SK-N-SH treated with all-trans-retinoic acid at 6 μM for 48 hours (cell line): ENCODE measurements around the gene BMPR1B.

Experiments
- ATAC-seq: fragments of 200-7000 bp; cut with Tn5 transposase; 3 replicates; pipeline ENCODE4 v1.9.1; 2020; ENCODE audit warnings: mild to moderate bottlenecking, moderate library complexity
- ARNTL ChIP-seq: fragments of 450-650 bp; formaldehyde crosslinking; IDR thresholded peaks from 2 replicates; pipeline ENCODE4 v1.5.0; 2020; ENCODE audit warnings: low read depth, mild to moderate bottlenecking, moderate library complexity, borderline replicate concordance
- CSDC2 ChIP-seq: fragments of 250-450 bp; sonication (Bioruptor Pico); IDR thresholded peaks from 2 replicates; pipeline ENCODE4 v1.5.0; 2020; ENCODE audit warnings: mild to moderate bottlenecking, moderate library complexity
- CSRNP3 ChIP-seq: fragments of 250-450 bp; sonication (Bioruptor Pico); IDR thresholded peaks from 2 replicates; pipeline ENCODE4 v1.5.1; 2021; ENCODE audit warnings: mild to moderate bottlenecking, moderate library complexity
- ESRRG ChIP-seq: fragments of 250-450 bp; sonication (Bioruptor Pico); IDR thresholded peaks from 2 replicates; pipeline ENCODE4 v1.6.1; 2021; ENCODE audit warnings: mild to moderate bottlenecking
- GLIS3 ChIP-seq: fragments of 250-450 bp; sonication (Bioruptor Pico); IDR thresholded peaks from 2 replicates; pipeline ENCODE4 v1.5.0; 2020; ENCODE audit warnings: mild to moderate bottlenecking, moderate library complexity
- ISL1 ChIP-seq: fragments of 250-450 bp; sonication (Bioruptor Pico); IDR thresholded peaks from 2 replicates; pipeline ENCODE4 v2.1.2; 2022; ENCODE audit warnings: mild to moderate bottlenecking, moderate library complexity
- OSR1 ChIP-seq: fragments of 250-450 bp; sonication (Bioruptor Pico); IDR thresholded peaks from 2 replicates; pipeline ENCODE4 v1.8.0; 2022; ENCODE audit warnings: moderate library complexity, mild to moderate bottlenecking, inconsistent platforms
- POU6F1 ChIP-seq: fragments of 250-450 bp; sonication (Bioruptor Pico); IDR thresholded peaks from 2 replicates; pipeline ENCODE4 v1.8.0; 2021; ENCODE audit warnings: low read depth, mild to moderate bottlenecking, moderate library complexity, borderline replicate concordance
- RARB ChIP-seq: fragments of 250-450 bp; sonication (Bioruptor Pico); IDR thresholded peaks from 2 replicates; pipeline ENCODE4 v1.8.0; 2021; ENCODE audit warnings: mild to moderate bottlenecking, moderate library complexity
- TCF4 ChIP-seq: fragments of 250-450 bp; sonication (Bioruptor Pico); IDR thresholded peaks from 2 replicates; pipeline ENCODE4 v1.8.0; 2021; ENCODE audit warnings: mild to moderate bottlenecking, moderate library complexity, borderline replicate concordance
- TOX ChIP-seq: fragments of 250-450 bp; sonication (Bioruptor Pico); IDR thresholded peaks from 2 replicates; pipeline ENCODE4 v1.8.0; 2021; ENCODE audit warnings: mild to moderate bottlenecking, moderate library complexity, borderline replicate concordance
- ZC3H10 ChIP-seq: fragments of 250-450 bp; sonication (Bioruptor Pico); IDR thresholded peaks from 2 replicates; pipeline ENCODE4 v1.5.1; 2021; ENCODE audit warnings: mild to moderate bottlenecking, moderate library complexity
- ZFP30 ChIP-seq: fragments of 450-650 bp; formaldehyde crosslinking; IDR thresholded peaks from 2 replicates; pipeline ENCODE4 v1.5.0; 2022; ENCODE audit warnings: mild to moderate bottlenecking, moderate library complexity
- ZNF70 ChIP-seq: fragments of 450-650 bp; formaldehyde crosslinking; IDR thresholded peaks from 2 replicates; pipeline ENCODE4 v1.5.0; 2020; ENCODE audit warnings: mild to moderate bottlenecking, moderate library complexity
- ZNF8 ChIP-seq: fragments of 450-650 bp; formaldehyde crosslinking; IDR thresholded peaks from 2 replicates; pipeline ENCODE4 v1.5.0; 2020; ENCODE audit warnings: mild to moderate bottlenecking, moderate library complexity
- TF ChIP-seq, protein P1 (sequence below): fragments of 250-450 bp; sonication (Bioruptor Pico); IDR thresholded peaks from 2 replicates; pipeline ENCODE4 v1.8.0; 2020; ENCODE audit warnings: mild to moderate bottlenecking, moderate library complexity, borderline replicate concordance
- TF ChIP-seq, protein P2 (sequence below): fragments of 250-450 bp; sonication (Bioruptor Pico); IDR thresholded peaks from 2 replicates; pipeline ENCODE4 v1.5.1; 2020; ENCODE audit warnings: low read depth, mild to moderate bottlenecking, moderate library complexity

The BMPR1B gene

GRCh38 chr4:95027905-95028618 is 270.3 kb downstream of the BMPR1B start:
- no peak for ATAC-seq

GRCh38 chr4:95038791-95039190 is 281.0 kb downstream of the BMPR1B start:
- TF ChIP-seq ESRRG (CRISPR knock-in tag) (no peak), ISL1 (CRISPR knock-in tag) (no peak), ZFP30 (CRISPR knock-in tag) (no peak), ARNTL (CRISPR knock-in tag) (no peak), TCF4 (no peak), ZC3H10 (no peak), OSR1 (CRISPR knock-in tag) (no peak)
- no peak for ATAC-seq

More at GRCh38 chr4:95027905-95028618, 270.3 kb downstream of the BMPR1B start:
- TF ChIP-seq POU6F1 (CRISPR knock-in tag) (no peak), CSRNP3 (CRISPR knock-in tag) (no peak), OSR1 (CRISPR knock-in tag) (no peak), ARNTL (CRISPR knock-in tag) (no peak), GLIS3 (CRISPR knock-in tag) (no peak)
- TF ChIP-seq, protein P1, sequence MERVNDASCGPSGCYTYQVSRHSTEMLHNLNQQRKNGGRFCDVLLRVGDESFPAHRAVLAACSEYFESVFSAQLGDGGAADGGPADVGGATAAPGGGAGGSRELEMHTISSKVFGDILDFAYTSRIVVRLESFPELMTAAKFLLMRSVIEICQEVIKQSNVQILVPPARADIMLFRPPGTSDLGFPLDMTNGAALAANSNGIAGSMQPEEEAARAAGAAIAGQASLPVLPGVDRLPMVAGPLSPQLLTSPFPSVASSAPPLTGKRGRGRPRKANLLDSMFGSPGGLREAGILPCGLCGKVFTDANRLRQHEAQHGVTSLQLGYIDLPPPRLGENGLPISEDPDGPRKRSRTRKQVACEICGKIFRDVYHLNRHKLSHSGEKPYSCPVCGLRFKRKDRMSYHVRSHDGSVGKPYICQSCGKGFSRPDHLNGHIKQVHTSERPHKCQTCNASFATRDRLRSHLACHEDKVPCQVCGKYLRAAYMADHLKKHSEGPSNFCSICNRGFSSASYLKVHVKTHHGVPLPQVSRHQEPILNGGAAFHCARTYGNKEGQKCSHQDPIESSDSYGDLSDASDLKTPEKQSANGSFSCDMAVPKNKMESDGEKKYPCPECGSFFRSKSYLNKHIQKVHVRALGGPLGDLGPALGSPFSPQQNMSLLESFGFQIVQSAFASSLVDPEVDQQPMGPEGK (CRISPR knock-in tag): no peak
- TF ChIP-seq, protein P2, sequence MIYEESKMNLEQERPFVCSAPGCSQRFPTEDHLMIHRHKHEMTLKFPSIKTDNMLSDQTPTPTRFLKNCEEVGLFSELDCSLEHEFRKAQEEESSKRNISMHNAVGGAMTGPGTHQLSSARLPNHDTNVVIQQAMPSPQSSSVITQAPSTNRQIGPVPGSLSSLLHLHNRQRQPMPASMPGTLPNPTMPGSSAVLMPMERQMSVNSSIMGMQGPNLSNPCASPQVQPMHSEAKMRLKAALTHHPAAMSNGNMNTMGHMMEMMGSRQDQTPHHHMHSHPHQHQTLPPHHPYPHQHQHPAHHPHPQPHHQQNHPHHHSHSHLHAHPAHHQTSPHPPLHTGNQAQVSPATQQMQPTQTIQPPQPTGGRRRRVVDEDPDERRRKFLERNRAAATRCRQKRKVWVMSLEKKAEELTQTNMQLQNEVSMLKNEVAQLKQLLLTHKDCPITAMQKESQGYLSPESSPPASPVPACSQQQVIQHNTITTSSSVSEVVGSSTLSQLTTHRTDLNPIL (CRISPR knock-in tag): no peak
- TF ChIP-seq, all 23 proteins: peak for 0

DNA sequence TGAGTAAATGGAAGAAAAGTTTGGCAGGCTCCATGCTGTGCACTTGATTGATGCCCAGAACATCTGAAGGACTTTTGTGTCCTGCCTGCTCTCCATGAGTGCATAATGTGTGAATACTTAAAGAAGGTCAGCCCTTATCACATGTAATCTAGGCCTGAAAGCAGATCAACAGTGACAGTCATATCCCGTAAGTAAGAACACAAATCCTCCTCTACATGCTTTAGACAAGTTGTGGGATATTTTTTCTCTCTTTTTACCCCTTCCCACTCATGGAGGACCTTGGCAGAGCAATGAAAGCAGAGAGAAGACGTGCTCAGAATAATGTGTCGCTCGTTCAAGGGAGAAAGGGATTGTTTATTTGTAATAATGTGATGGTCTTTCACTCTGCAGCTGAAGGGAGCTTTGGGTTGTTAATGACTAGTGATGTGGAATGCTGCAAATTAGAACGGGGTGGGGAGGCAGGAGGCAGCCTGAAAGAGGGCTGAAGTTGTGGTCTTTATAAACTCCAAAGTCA is 286.6 kb downstream of the BMPR1B start:
- no peak for TF ChIP-seq ZNF70 (CRISPR knock-in tag)
- TF ChIP-seq CSDC2 (CRISPR knock-in tag): no peak
- TF ChIP-seq, protein P2 (CRISPR knock-in tag): no peak
- no peak for TF ChIP-seq ARNTL (CRISPR knock-in tag)
- TF ChIP-seq RARB (CRISPR knock-in tag): no peak
- TF ChIP-seq, protein P1 (CRISPR knock-in tag): no peak
- no peak for TF ChIP-seq ISL1 (CRISPR knock-in tag)
- no peak for TF ChIP-seq ESRRG (CRISPR knock-in tag)
- no peak for TF ChIP-seq ZNF8 (CRISPR knock-in tag)
- TF ChIP-seq CSRNP3 (CRISPR knock-in tag): no peak
- TF ChIP-seq TOX (CRISPR knock-in tag): no peak
- no peak for ATAC-seq
